Endothelial cell of umbilical vein (primary cell): ENCODE data around the gene TMEFF2. TPM values are rescaled to one million over a fixed set of nuclear protein-coding genes. Genes with fewer than 3 reads are reported as not detected.

Experiments used
- BruUV-seq: library from RNA; stranded (reverse); fragments of 400-500 nt; replicated peaks from 2 replicates; lab custom pipeline; 2021; lab: Mats Ljungman, UMichigan
- CTCF ChIA-PET: fragments of 300-600, 350-600 bp; sonication (Branson Sonifier 250); formaldehyde crosslinking; loops from one replicate; lab custom pipeline; 2021; ENCODE audit warnings: antibody characterized with exemption, inconsistent platforms; lab: Charles Lee
- POLR2A ChIA-PET: fragments of 300-600, 350-600 bp; sonication (Branson Sonifier 250); formaldehyde crosslinking; loops from one replicate; lab custom pipeline; 2021; ENCODE audit warnings: antibody characterized with exemption, inconsistent platforms; lab: Charles Lee
- DNase-seq: peaks from one replicate; pipeline ENCODE4 v3.0.0-alpha.2; 2011; ENCODE audit warnings: low read depth, low spot score
- FAIRE-seq: peaks from 2 replicates; lab custom pipeline; 2011; peaks lifted over from hg19 to GRCh38; lab: Jason Lieb, UNC
- H2AFZ ChIP-seq: 2 replicates; pipeline ENCODE4 v1.6.0; 2012; ENCODE audit warnings: low read depth, low read length, control low read depth, inconsistent platforms
- H3K27ac ChIP-seq: 2 replicates; pipeline ENCODE4 v1.5.1; 2011; ENCODE audit warnings: low read depth, mild to moderate bottlenecking, control low read depth, low read length, moderate library complexity; ENCODE audit not compliant: insufficient read depth
- H3K27me3 ChIP-seq, 2 experiments: 2 replicates each; pipeline versions ENCODE4 v1.6.0 to v1.6.1; 2011; ENCODE audit warnings: low read length in 2 of 2, mixed read lengths in 1 of 2; ENCODE audit not compliant: control insufficient read depth in 2 of 2, insufficient read depth in 2 of 2
- H3K36me3 ChIP-seq, 2 experiments: 2 replicates in 1 of 2; 3 replicates in 1 of 2; pipeline ENCODE4 v1.5.1; 2011; ENCODE audit warnings: low read length in 2 of 2, mild to moderate bottlenecking in 1 of 2, moderate library complexity in 1 of 2; ENCODE audit not compliant: control insufficient read depth in 2 of 2, insufficient read depth in 2 of 2; ENCODE audit errors: extremely low read depth in 1 of 2
- H3K4me1 ChIP-seq: 3 replicates; pipeline ENCODE4 v1.5.1; 2011; ENCODE audit warnings: mild to moderate bottlenecking, low read length; ENCODE audit not compliant: control insufficient read depth, insufficient read depth; ENCODE audit errors: extremely low read depth
- H3K4me2 ChIP-seq: 2 replicates; pipeline ENCODE4 v1.6.1; 2011; ENCODE audit warnings: low read length, control low read depth, mixed read lengths; ENCODE audit not compliant: insufficient read depth
- H3K4me3 ChIP-seq, 3 experiments: fragments of 200-600 bp in 1 of 3; sonication (generic), shearing (Covaris generic) in 1 of 3; replicated peaks in 1 of 3; 2 replicates each; pipeline ENCODE4 v1.5.1; 2011 to 2016; ENCODE audit warnings: control low read depth in 3 of 3, low read length in 3 of 3, mild to moderate bottlenecking in 2 of 3, inconsistent platforms in 1 of 3, low read depth in 1 of 3, moderate library complexity in 1 of 3; ENCODE audit not compliant: insufficient read depth in 1 of 3
- H3K79me2 ChIP-seq: 2 replicates; pipeline ENCODE4 v1.6.0; 2012; ENCODE audit warnings: low read length, inconsistent platforms; ENCODE audit not compliant: control insufficient read depth, insufficient read depth
- H3K9ac ChIP-seq: replicated peaks from 2 replicates; pipeline ENCODE3; 2011; ENCODE audit warnings: low read length, control low read depth; ENCODE audit not compliant: insufficient read depth; ENCODE audit errors: extremely low read depth
- H3K9me1 ChIP-seq: replicated peaks from 3 replicates; pipeline ENCODE4 v1.6.0; 2011; ENCODE audit warnings: mild to moderate bottlenecking, low read length; ENCODE audit not compliant: control insufficient read depth, insufficient read depth; ENCODE audit errors: extremely low read depth
- H3K9me3 ChIP-seq: replicated peaks from 2 replicates; pipeline ENCODE4 v1.5.1; 2012; ENCODE audit warnings: low read length, inconsistent platforms; ENCODE audit not compliant: control insufficient read depth, insufficient read depth
- H4K20me1 ChIP-seq: replicated peaks from 2 replicates; pipeline ENCODE3; 2011; ENCODE audit warnings: mild to moderate bottlenecking, low read length; ENCODE audit not compliant: control insufficient read depth, insufficient read depth; ENCODE audit errors: extremely low read depth
- EZH2 ChIP-seq: IDR thresholded peaks from 2 replicates; pipeline ENCODE4 v1.6.1; 2012; ENCODE audit warnings: borderline replicate concordance, low read depth, mild to moderate bottlenecking, moderate library complexity, low read length, inconsistent platforms; ENCODE audit not compliant: severe bottlenecking
- FOS ChIP-seq: IDR thresholded peaks from 2 replicates; pipeline ENCODE4 v1.6.1; 2011; ENCODE audit warnings: mild to moderate bottlenecking, low read length, moderate library complexity, borderline replicate concordance; ENCODE audit not compliant: insufficient read depth
- GATA2 ChIP-seq: IDR thresholded peaks from 2 replicates; pipeline ENCODE4 v1.7.0; 2011; ENCODE audit warnings: low read depth, mild to moderate bottlenecking, moderate library complexity, mixed read lengths, low read length; ENCODE audit not compliant: insufficient read length, insufficient read depth
- JUN ChIP-seq: IDR thresholded peaks from 2 replicates; pipeline ENCODE4 v1.6.1; 2011; ENCODE audit warnings: borderline replicate concordance, low read depth; ENCODE audit not compliant: insufficient read length, insufficient read depth
- MYC ChIP-seq: IDR thresholded peaks from one replicate; pipeline ENCODE4 v1.6.1; 2011; ENCODE audit warnings: mild to moderate bottlenecking, low read depth, low read length
- POLR2A ChIP-seq: IDR thresholded peaks from 2 replicates; pipeline ENCODE4 v1.6.1; 2012; ENCODE audit warnings: low read depth, mild to moderate bottlenecking, control low read depth, low read length
- POLR2AphosphoS5 ChIP-seq: IDR thresholded peaks from 2 replicates; pipeline ENCODE4 v1.6.1; 2012; ENCODE audit warnings: low read depth, mild to moderate bottlenecking, control low read depth, low read length, moderate library complexity; ENCODE audit not compliant: insufficient read depth
- dilution Hi-C: fragments of 300-500 bp; cut with MboI; formaldehyde crosslinking; loops from one replicate; pipeline ENCODE4 v1.15.0; 2019; ENCODE audit warnings: low sequenced_read_pairs; ENCODE audit not compliant: extremely low pct_ligation_motif_present
- intact Hi-C: fragments of 100-400 bp; cut with micrococcal nuclease; formaldehyde crosslinking; loops from one replicate; pipeline ENCODE4 v1.10.0; 2022
- polyA plus RNA-seq, 4 experiments: library from polyadenylated mRNA; depleted of rRNA in 3 of 4; stranded (reverse) in 3 of 4; unstranded in 1 of 4; fragments of >200 nt; gene quantifications; 2 replicates each; pipeline versions ENCODE4 v1.2.1 to v1.2.3, GENCODE V29; 2011 to 2012; ENCODE audit warnings: missing spikeins in 1 of 4
- total RNA-seq: library from RNA; stranded (reverse); gene quantifications from 2 replicates; pipeline ENCODE4 v1.2.3, GENCODE V29; 2021
- TF ChIP-seq, protein P1 (sequence below): IDR thresholded peaks from 2 replicates; pipeline ENCODE4 v1.6.1; 2011; ENCODE audit not compliant: insufficient read depth, insufficient read length
- TF ChIP-seq, protein P2 (sequence below), 2 donors: IDR thresholded peaks; 1 replicate in 1 of 2; 2 replicates in 1 of 2; pipeline ENCODE4 v1.5.1; 2011; ENCODE audit warnings: low read length in 2 of 2, mild to moderate bottlenecking in 2 of 2, moderate library complexity in 2 of 2, control low read depth in 1 of 2, inconsistent platforms in 1 of 2, low read depth in 1 of 2; ENCODE audit not compliant: insufficient read depth in 1 of 2; ENCODE audit errors: extremely low read depth in 1 of 2

TMEFF2 gene
- total and polyA plus RNA-seq, 2 donors (not counting 3 experiments of a cell fraction or from before 2014, with no cell fraction given): 0.18 to 0.20 TPM

DNA sequence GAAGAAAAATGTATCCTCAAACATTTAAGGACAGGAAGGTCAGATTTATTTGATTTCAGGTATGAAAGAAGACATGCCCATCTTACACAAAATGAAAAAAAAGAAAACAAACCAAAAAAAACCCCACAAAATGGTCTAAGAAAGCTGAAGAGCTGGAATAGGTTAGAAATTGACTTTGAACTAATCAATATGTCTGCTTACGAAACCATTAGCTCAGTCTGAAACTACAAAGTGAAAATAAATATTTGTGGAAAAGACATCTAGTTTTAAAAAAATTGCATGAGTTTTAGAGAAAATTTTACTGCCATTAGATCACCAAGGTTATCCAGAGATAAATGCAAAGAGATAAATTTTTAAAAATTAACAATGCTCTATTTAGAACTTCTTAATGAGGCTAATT, 125.3 kb downstream of the TMEFF2 start:
- no peak overlapping the region for H3K4me2 ChIP-seq
- no peaks in the 10 kb centered on the region for H3K9me3 ChIP-seq
- intact Hi-C loops: no loop called here
- dilution Hi-C loops: no loop called here
- no peak overlapping the region for H3K4me3 ChIP-seq
- no peak for FAIRE-seq
- no TSS peak for BruUV-seq
- H3K36me3 ChIP-seq: no peaks in the 10 kb centered on the region
- POLR2A ChIA-PET: no interaction called here
- H3K9ac ChIP-seq: no peak overlapping the region
- H3K27me3 ChIP-seq: no peaks in the 10 kb centered on the region
- H3K79me2 ChIP-seq: no peaks in the 10 kb centered on the region
- no peak overlapping the region for H2AFZ ChIP-seq
- H3K4me1 ChIP-seq: no peaks in the 10 kb centered on the region
- no peaks in the 10 kb centered on the region for H3K9me1 ChIP-seq
- no peak for DNase-seq
- CTCF ChIA-PET: no interaction called here
- TF ChIP-seq POLR2AphosphoS5: no peak
- TF ChIP-seq FOS: no peak
- TF ChIP-seq GATA2: no peak
- no peaks in the 10 kb centered on the region for H4K20me1 ChIP-seq
- H3K27ac ChIP-seq: no peak overlapping the region

DNA sequence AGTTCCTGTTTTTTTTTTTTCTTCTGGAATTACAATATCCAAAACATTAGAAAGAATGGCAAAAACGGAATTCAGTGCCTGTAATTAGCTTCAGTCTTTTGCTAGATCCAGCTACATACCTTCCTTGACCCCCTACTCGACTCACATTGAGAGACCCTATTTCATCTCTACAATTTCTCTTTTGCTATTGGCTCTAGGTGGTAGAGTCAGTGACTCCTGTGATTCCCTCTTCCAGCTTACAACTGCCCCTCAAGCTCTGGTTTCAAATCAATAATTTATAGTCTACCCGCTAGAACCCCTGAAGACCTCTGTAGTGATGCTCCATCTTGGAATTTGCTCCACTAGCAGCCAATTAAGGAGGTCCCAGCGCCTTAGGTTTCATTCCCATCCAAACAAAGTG, 125.8 kb downstream of the TMEFF2 start:
- H3K9me3 ChIP-seq: no peaks in the 10 kb centered on the region

More for the DNA sequence above, 125.8 kb downstream of the TMEFF2 start:
- H3K9ac ChIP-seq: no peak overlapping the region
- no peaks in the 10 kb centered on the region for H3K9me1 ChIP-seq
- no peaks in the 10 kb centered on the region for H3K36me3 ChIP-seq
- CTCF ChIA-PET: no interaction called here
- no peak overlapping the region for H3K27ac ChIP-seq
- intact Hi-C loops: no loop called here
- H3K4me1 ChIP-seq: no peaks in the 10 kb centered on the region
- no peak overlapping the region for H2AFZ ChIP-seq
- no peaks in the 10 kb centered on the region for H4K20me1 ChIP-seq
- no peak for TF ChIP-seq POLR2AphosphoS5
- TF ChIP-seq, protein P1, sequence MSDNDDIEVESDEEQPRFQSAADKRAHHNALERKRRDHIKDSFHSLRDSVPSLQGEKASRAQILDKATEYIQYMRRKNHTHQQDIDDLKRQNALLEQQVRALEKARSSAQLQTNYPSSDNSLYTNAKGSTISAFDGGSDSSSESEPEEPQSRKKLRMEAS: no peak
- no peak for TF ChIP-seq POLR2A
- TF ChIP-seq EZH2: no peak
- no peak for TF ChIP-seq GATA2
- TF ChIP-seq, protein P2, sequence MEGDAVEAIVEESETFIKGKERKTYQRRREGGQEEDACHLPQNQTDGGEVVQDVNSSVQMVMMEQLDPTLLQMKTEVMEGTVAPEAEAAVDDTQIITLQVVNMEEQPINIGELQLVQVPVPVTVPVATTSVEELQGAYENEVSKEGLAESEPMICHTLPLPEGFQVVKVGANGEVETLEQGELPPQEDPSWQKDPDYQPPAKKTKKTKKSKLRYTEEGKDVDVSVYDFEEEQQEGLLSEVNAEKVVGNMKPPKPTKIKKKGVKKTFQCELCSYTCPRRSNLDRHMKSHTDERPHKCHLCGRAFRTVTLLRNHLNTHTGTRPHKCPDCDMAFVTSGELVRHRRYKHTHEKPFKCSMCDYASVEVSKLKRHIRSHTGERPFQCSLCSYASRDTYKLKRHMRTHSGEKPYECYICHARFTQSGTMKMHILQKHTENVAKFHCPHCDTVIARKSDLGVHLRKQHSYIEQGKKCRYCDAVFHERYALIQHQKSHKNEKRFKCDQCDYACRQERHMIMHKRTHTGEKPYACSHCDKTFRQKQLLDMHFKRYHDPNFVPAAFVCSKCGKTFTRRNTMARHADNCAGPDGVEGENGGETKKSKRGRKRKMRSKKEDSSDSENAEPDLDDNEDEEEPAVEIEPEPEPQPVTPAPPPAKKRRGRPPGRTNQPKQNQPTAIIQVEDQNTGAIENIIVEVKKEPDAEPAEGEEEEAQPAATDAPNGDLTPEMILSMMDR (IDR thresholded peaks at IDR 0.05; ENCODE audit: extremely low read depth in 1 of 2, insufficient read depth in 1 of 2, low read depth in 1 of 2, low read length in 2 of 2): no peak
- TF ChIP-seq JUN: no peak
- TF ChIP-seq FOS: no peak
- TF ChIP-seq MYC: no peak
- H3K4me3 ChIP-seq: no peak overlapping the region
- no peak for FAIRE-seq
- H3K27me3 ChIP-seq: no peaks in the 10 kb centered on the region
- dilution Hi-C loops: no loop called here
- POLR2A ChIA-PET: no interaction called here
- H3K4me2 ChIP-seq: no peak overlapping the region
- no peaks in the 10 kb centered on the region for H3K79me2 ChIP-seq
- DNase-seq: no peak
- no TSS peak for BruUV-seq
